KMS-11 (cell line): ENCODE results near the gene NAALADL1.

Experiments used
- H2AFZ ChIP-seq: fragments of 200-600 bp; sonication (generic); 2 replicates; pipeline ENCODE4 v1.6.1; 2016; ENCODE audit warnings: antibody characterized with exemption, mixed run types, low read depth
- H3K27ac ChIP-seq: fragments of 200-600 bp; sonication (generic); 2 replicates; pipeline ENCODE4 v1.6.1; 2016; ENCODE audit warnings: mild to moderate bottlenecking, mixed run types
- H3K27me3 ChIP-seq: fragments of 200-600 bp; sonication (generic); 2 replicates; pipeline ENCODE4 v1.6.1; 2017; ENCODE audit warnings: mild to moderate bottlenecking, low read depth, mixed run types, moderate library complexity; ENCODE audit not compliant: insufficient read depth
- H3K36me3 ChIP-seq: fragments of 200-600 bp; sonication (generic); 2 replicates; pipeline ENCODE4 v1.6.1; 2017; ENCODE audit warnings: mild to moderate bottlenecking, mixed run types; ENCODE audit not compliant: insufficient read depth
- H3K4me1 ChIP-seq: fragments of 200-600 bp; sonication (generic); 2 replicates; pipeline ENCODE4 v1.6.1; 2016; ENCODE audit warnings: mild to moderate bottlenecking, low read depth, mixed run types; ENCODE audit not compliant: poor library complexity, severe bottlenecking
- H3K4me2 ChIP-seq: fragments of 200-600 bp; sonication (generic); 2 replicates; pipeline ENCODE4 v1.7.0; 2016; ENCODE audit warnings: mild to moderate bottlenecking, mixed run types
- H3K4me3 ChIP-seq: fragments of 200-600 bp; sonication (generic); IDR thresholded peaks from 2 replicates; pipeline ENCODE4 v1.6.1; 2017; ENCODE audit warnings: low read depth, low read length, mixed read lengths; ENCODE audit not compliant: insufficient read depth
- H3K79me2 ChIP-seq: fragments of 200-600 bp; sonication (generic); 2 replicates; pipeline ENCODE4 v1.6.1; 2016; ENCODE audit warnings: low read depth, mixed run types; ENCODE audit not compliant: insufficient read depth
- H3K9ac ChIP-seq: fragments of 200-600 bp; sonication (generic); 2 replicates; pipeline ENCODE4 v1.6.1; 2016; ENCODE audit warnings: mild to moderate bottlenecking, mixed run types
- H4K20me1 ChIP-seq: fragments of 200-600 bp; sonication (generic); 2 replicates; pipeline ENCODE4 v1.6.1; 2016; ENCODE audit warnings: mild to moderate bottlenecking, mixed run types; ENCODE audit not compliant: insufficient read depth
- CTCF ChIP-seq: fragments of 200-600 bp; sonication (generic); conservative IDR thresholded peaks from 2 replicates; pipeline ENCODE4 v1.6.1; 2017; ENCODE audit warnings: low read depth, mild to moderate bottlenecking, antibody characterized with exemption, low read length, moderate library complexity, mixed read lengths

Gene NAALADL1

GRCh38 chr11:65059959-65060824 is 1.8 kb upstream of the NAALADL1 start:
- H3K27ac ChIP-seq = no peak overlapping the region
- no peak overlapping the region for H2AFZ ChIP-seq
- TF ChIP-seq CTCF = no peak
- no peak overlapping the region for H3K4me2 ChIP-seq
- H3K4me1 ChIP-seq = peaks cover 16% of the 10 kb centered on the region
- H3K9ac ChIP-seq = no peak overlapping the region
- H3K4me3 ChIP-seq = no peak overlapping the region
- H4K20me1 ChIP-seq = no peaks in the 10 kb centered on the region
- no peaks in the 10 kb centered on the region for H3K36me3 ChIP-seq
- H3K27me3 ChIP-seq = no peaks in the 10 kb centered on the region
- no peaks in the 10 kb centered on the region for H3K79me2 ChIP-seq

- no peak overlapping the region for H3K4me2 ChIP-seq
- no peak for TF ChIP-seq CTCF
- H3K4me1 ChIP-seq = peaks cover 20% of the 10 kb centered on the region
- no peaks in the 10 kb centered on the region for H3K79me2 ChIP-seq
- H3K27ac ChIP-seq = no peak overlapping the region
- no peak overlapping the region for H3K4me3 ChIP-seq
- no peaks in the 10 kb centered on the region for H3K27me3 ChIP-seq
- H4K20me1 ChIP-seq = no peaks in the 10 kb centered on the region
- H2AFZ ChIP-seq = no peak overlapping the region
- H3K36me3 ChIP-seq = no peaks in the 10 kb centered on the region
- no peak overlapping the region for H3K9ac ChIP-seq
Observed at GRCh38 chr11:65059523-65059922, 1.2 kb upstream of the NAALADL1 start.

- no peak overlapping the region for H3K4me3 ChIP-seq
- H3K27me3 ChIP-seq = no peaks in the 10 kb centered on the region
- H3K27ac ChIP-seq = no peak overlapping the region
- no peaks in the 10 kb centered on the region for H4K20me1 ChIP-seq
- no peak for TF ChIP-seq CTCF
- H3K79me2 ChIP-seq = no peaks in the 10 kb centered on the region
- no peak overlapping the region for H3K9ac ChIP-seq
- no peak overlapping the region for H3K4me2 ChIP-seq
- no peaks in the 10 kb centered on the region for H3K36me3 ChIP-seq
- no peak overlapping the region for H2AFZ ChIP-seq
- peaks cover 20% of the 10 kb centered on the region for H3K4me1 ChIP-seq
Observed at GRCh38 chr11:65058012-65058411, 341 bp downstream of the NAALADL1 start.

GRCh38 chr11:65057526-65057925 is 827 bp downstream of the NAALADL1 start:
- Histone ChIP-seq H3K27ac (no peak overlapping the region), H3K4me1 (peaks cover 20% of the 10 kb centered on the region), H3K79me2 (no peaks in the 10 kb centered on the region), H3K9ac (no peak overlapping the region), H4K20me1 (no peaks in the 10 kb centered on the region), H3K4me2 (no peak overlapping the region), H3K4me3 (no peak overlapping the region), H2AFZ (no peak overlapping the region), H3K27me3 (no peaks in the 10 kb centered on the region), H3K36me3 (no peaks in the 10 kb centered on the region)
- no peak for TF ChIP-seq CTCF
